C4-2B (cell line): ENCODE results near the gene ZFYVE1.

ENCODE experiments used
- CTCF ChIP-seq: fragments of 450-650 bp; conservative IDR thresholded peaks from 2 replicates; pipeline ENCODE4 v1.5.1; 2017; ENCODE audit warnings: mild to moderate bottlenecking
- ZFX ChIP-seq: fragments of 450-650 bp; IDR thresholded peaks from 2 replicates; pipeline ENCODE4 v1.6.1; 2017

- TF ChIP-seq CTCF, result no peak
- TF ChIP-seq ZFX, result no peak
These were observed 65.1 kb downstream of the ZFYVE1 start for GRCh38 chr14:72961579-72962335.
